Measurements from ENCODE around the gene RPS17. TPM values are rescaled to one million over a fixed set of nuclear protein-coding genes. Genes with fewer than 3 reads are reported as not detected.
"Not testable (repeated sequence)": the region's sequence is repeated elsewhere in the genome, so short reads cannot be mapped to it uniquely, and the experiment has no call there.

RPS17 gene
- total and polyA plus RNA-seq, 2 donors (not counting 1 experiment from before 2014, with no cell fraction given), result 2,605 to 4,073 TPM

GRCh38 chr15:82497978-82498377 is 42.3 kb downstream of the RPS17 start:
- H3K4me1 ChIP-seq (ENCODE audit: control insufficient read depth, extremely low read depth, insufficient read depth, low read length); H3K9ac ChIP-seq (ENCODE audit: insufficient read depth, low read length); H3K79me2 ChIP-seq (ENCODE audit: control insufficient read depth, insufficient read depth, low read length); H3K36me3 ChIP-seq (ENCODE audit: control insufficient read depth, insufficient read depth, low read length); H3K27ac ChIP-seq (ENCODE audit: insufficient read depth, low read length); H3K4me2 ChIP-seq (ENCODE audit: extremely low read depth, insufficient read depth, low read length); H4K20me1 ChIP-seq (ENCODE audit: control insufficient read depth, extremely low read depth, insufficient read depth, low read length); H3K4me3 ChIP-seq (replicated peaks in 1 of 4; ENCODE audit: control extremely low read depth in 1 of 4, insufficient read depth in 1 of 4, low read depth in 3 of 4, low read length in 4 of 4); H2AFZ ChIP-seq (ENCODE audit: low read length); H3K9me3 ChIP-seq (ENCODE audit: control insufficient read depth, insufficient read depth, low read depth, low read length); H3K27me3 ChIP-seq (ENCODE audit: control insufficient read depth, insufficient read depth, low read length); DNase-seq (ENCODE audit: low read depth in 2 of 2): not testable (repeated sequence)

- not testable (repeated sequence) for H3K9ac ChIP-seq (ENCODE audit: insufficient read depth, low read length); H3K4me1 ChIP-seq (ENCODE audit: control insufficient read depth, extremely low read depth, insufficient read depth, low read length); H4K20me1 ChIP-seq (ENCODE audit: control insufficient read depth, extremely low read depth, insufficient read depth, low read length); H3K36me3 ChIP-seq (ENCODE audit: control insufficient read depth, insufficient read depth, low read length); H3K27me3 ChIP-seq (ENCODE audit: control insufficient read depth, insufficient read depth, low read length); DNase-seq (ENCODE audit: low read depth in 2 of 2); H3K4me3 ChIP-seq (replicated peaks in 1 of 4; ENCODE audit: control extremely low read depth in 1 of 4, insufficient read depth in 1 of 4, low read depth in 3 of 4, low read length in 4 of 4); H3K79me2 ChIP-seq (ENCODE audit: control insufficient read depth, insufficient read depth, low read length); H2AFZ ChIP-seq (ENCODE audit: low read length); H3K4me2 ChIP-seq (ENCODE audit: extremely low read depth, insufficient read depth, low read length); H3K9me3 ChIP-seq (ENCODE audit: control insufficient read depth, insufficient read depth, low read depth, low read length); H3K27ac ChIP-seq (ENCODE audit: insufficient read depth, low read length)
Measured at GRCh38 chr15:82488250-82488649, 52.0 kb downstream of the RPS17 start.

GRCh38 chr15:82487045-82487444 is 53.2 kb downstream of the RPS17 start:
- not testable (repeated sequence) for H3K4me1 ChIP-seq (ENCODE audit: control insufficient read depth, extremely low read depth, insufficient read depth, low read length); DNase-seq (ENCODE audit: low read depth in 2 of 2); H3K27ac ChIP-seq (ENCODE audit: insufficient read depth, low read length); H3K4me3 ChIP-seq (replicated peaks in 1 of 4; ENCODE audit: control extremely low read depth in 1 of 4, insufficient read depth in 1 of 4, low read depth in 3 of 4, low read length in 4 of 4); H3K36me3 ChIP-seq (ENCODE audit: control insufficient read depth, insufficient read depth, low read length); H3K9me3 ChIP-seq (ENCODE audit: control insufficient read depth, insufficient read depth, low read depth, low read length); H3K79me2 ChIP-seq (ENCODE audit: control insufficient read depth, insufficient read depth, low read length); H3K4me2 ChIP-seq (ENCODE audit: extremely low read depth, insufficient read depth, low read length); H3K27me3 ChIP-seq (ENCODE audit: control insufficient read depth, insufficient read depth, low read length); H2AFZ ChIP-seq (ENCODE audit: low read length); H4K20me1 ChIP-seq (ENCODE audit: control insufficient read depth, extremely low read depth, insufficient read depth, low read length); H3K9ac ChIP-seq (ENCODE audit: insufficient read depth, low read length)

Other genes with a start within 250 kb of the RPS17 start
- gene GOLGA6L10, start 191.0 kb downstream of the RPS17 start, total RNA-seq, result 0.26 and 0.99 TPM in 2 replicates
- gene GOLGA6L10, start 191.0 kb downstream of the RPS17 start, polyA plus RNA-seq, result 0.16 and 0.20 TPM in 2 replicates
- gene GOLGA6L9, start 110.6 kb downstream of the RPS17 start, total RNA-seq, result 1.5 TPM in 2 replicates
- gene GOLGA6L9, start 110.6 kb downstream of the RPS17 start, polyA plus RNA-seq, result 0.81 and 0.89 TPM in 2 replicates
- gene CPEB1, start 106.9 kb upstream of the RPS17 start, total RNA-seq, result 24.9 and 62.3 TPM in 2 replicates
- gene CPEB1, start 106.9 kb upstream of the RPS17 start, polyA plus RNA-seq, result 8.4 and 16.1 TPM in 2 replicates
- 0.17 and 0.51 TPM in 2 replicates for gene AP3B2, start 169.4 kb upstream of the RPS17 start, total RNA-seq
- gene AP3B2, start 169.4 kb upstream of the RPS17 start, polyA plus RNA-seq, result 0.09 TPM in 2 replicates